NCI-H510A treated with DMSO at 0.1 percent for 48 hours (cell line): Measurements from ENCODE around the gene PTPRD.
A peak's percentile ranks its signal among the peaks of the same experiment; 100 is the strongest.

Source experiments
- DNase-seq: peaks from one replicate; lab custom pipeline; 2025; lab: John Stamatoyannopoulos, UW

PTPRD gene

GRCh38 chr9:8863069-8863468, 1749.7 kb downstream of the PTPRD start:
- no peak for DNase-seq

GRCh38 chr9:8860925-8861324, 1751.9 kb downstream of the PTPRD start:
- no peak for DNase-seq

- DNase-seq: no peak
These were observed 1752.7 kb downstream of the PTPRD start for GRCh38 chr9:8860086-8860485.

- peak; percentile 5 for DNase-seq
These were observed 1753.4 kb downstream of the PTPRD start for GRCh38 chr9:8859416-8859815.

DNA sequence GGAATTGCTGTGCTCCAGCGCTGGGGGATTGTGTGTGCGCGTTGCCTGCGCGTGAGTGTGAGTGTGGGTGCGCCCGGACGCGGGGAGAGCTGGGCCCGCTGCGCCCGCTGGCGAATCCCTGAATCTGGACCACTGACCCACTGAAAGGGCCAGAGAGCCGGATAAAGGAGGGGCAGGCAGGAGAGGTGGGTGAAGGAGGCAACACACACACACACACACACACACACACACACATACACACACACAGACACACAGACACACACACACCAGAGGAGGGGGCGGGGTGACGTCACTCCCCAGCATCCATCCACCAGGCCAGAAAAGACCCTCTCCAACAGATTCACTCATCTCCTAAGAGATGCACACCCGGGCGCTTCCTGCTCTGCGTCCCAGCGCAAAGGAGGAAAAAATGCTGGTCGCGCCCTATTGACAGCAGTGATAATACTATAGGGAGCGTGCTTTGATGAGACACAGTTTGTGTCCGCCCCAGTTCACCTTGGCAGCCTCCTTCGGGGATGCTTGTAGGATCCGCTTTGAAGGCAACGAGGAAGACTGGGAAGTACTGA, 1754.1 kb downstream of the PTPRD start:
- peak; percentile 13 for DNase-seq

- peak; percentile 31 for DNase-seq
These were observed 1754.7 kb downstream of the PTPRD start for GRCh38 chr9:8857926-8858595.

GRCh38 chr9:8857068-8857925, 1755.5 kb downstream of the PTPRD start:
- DNase-seq: peak; percentile 15

DNA sequence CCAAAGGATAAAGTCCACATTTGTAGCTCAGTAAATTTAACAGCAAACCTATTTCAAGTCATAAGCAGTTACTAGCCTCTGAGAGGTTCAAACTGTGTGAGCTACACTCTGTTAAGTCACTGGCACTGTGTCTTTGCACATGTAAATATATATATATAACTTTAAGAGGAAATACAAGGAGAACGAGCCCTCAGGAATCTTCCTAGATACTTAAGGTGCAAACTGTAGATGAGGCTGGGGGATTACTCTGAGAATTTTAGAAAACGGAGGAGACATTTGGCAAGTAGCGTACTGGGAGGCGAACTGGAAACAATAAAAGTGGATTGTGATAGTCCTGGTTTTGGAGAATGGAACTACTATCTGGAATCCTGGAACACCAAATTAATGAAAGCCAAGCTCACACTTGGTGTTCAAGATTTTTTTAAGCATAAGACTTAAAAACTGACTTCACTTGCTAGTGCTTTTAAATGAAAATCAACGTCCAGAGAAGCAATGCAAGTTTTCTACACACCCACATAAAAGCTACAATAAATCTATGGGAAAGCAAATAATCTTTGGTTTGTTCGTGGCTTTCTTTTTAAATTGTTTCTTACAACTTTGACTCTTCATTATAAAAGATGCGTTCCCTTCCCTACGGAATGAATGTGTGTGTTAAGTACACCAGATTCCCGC, 1756.3 kb downstream of the PTPRD start:
- DNase-seq: no peak

GRCh38 chr9:8855046-8855445, 1757.8 kb downstream of the PTPRD start:
- DNase-seq: peak; percentile 2

DNA sequence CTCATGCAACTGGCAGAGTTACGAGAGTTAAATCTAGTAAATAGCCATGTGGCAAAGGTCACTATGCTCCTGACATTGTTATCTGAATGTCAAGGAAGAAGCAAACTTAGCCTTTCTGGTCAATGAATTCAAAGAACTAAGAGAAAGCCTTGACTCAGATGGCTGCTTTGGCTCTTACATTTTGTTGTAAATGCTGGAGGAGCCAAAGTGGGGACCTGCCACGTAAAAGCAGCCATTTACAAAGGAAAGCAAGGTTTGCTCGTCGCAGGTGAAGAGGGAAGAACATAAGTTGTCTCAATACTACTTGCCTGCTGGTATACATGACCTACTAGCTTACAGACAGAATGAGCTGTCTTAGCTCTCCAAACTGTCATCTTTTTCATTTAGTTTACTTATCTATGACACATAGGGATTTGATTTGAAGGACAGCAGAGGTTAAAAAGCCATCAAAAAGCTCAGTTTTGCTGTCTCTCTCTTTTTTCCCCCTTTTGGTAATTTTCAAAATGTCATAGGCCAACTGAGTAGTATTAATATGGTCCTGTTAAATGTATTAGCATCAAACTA, 1760.4 kb downstream of the PTPRD start:
- DNase-seq: no peak

GRCh38 chr9:8850914-8851313, 1761.9 kb downstream of the PTPRD start:
- peak; percentile 3 for DNase-seq

DNA sequence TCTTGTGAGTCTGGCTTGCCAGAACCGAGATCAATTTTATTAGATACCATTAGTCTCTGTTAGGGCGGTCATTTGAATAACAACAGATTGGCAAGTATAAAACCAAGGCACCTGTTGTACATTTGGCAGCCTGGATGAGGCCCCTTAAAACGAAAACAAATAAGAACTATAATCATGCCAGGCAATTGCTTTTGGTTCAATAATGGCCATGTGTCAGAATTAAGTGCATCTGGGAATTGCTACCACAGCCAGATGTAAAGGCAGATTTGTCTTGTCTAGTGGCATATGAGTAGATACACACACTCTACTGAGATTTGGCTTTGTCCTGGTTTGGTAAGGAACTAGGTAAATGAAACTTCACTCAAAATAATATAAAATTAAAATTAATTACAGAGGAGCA, 1767.0 kb downstream of the PTPRD start:
- no peak for DNase-seq

DNA sequence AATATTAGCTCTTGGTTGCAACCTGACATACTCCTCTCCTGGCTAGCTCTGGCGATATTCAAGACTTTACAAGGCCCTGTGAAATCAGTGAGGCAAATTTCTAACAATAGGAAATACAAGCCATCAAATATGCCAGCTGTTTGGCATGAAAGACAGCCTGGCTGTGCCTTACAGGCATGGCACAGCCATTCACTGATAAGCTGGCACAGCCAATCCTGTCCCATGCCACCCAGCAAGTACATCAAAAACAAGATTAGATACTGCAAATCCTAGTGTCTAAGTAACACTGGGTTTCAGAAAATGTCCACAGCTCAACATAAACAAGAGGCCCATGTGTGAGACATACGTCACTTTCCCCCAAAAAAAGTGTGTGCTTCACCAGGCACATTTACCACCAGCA, 1767.4 kb downstream of the PTPRD start:
- DNase-seq: no peak

DNA sequence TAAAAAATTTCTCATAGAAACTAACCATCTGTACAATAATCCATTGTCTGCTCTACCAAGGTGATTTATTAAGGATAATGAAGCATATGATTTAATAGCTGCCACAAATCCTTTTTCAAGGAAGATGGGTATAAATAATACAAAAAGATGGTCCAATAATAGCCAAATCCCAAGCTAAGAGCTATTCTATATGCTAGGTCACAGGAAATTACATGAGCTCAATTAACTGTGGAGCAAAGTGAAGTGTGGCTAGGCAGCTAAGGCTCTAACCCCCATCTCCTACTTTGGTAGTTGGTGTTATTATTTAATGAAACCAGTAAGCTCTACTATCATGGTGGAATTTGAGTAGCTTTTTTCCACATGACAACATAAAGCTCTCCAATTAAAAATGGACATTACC, 1768.3 kb downstream of the PTPRD start:
- DNase-seq: no peak

DNA sequence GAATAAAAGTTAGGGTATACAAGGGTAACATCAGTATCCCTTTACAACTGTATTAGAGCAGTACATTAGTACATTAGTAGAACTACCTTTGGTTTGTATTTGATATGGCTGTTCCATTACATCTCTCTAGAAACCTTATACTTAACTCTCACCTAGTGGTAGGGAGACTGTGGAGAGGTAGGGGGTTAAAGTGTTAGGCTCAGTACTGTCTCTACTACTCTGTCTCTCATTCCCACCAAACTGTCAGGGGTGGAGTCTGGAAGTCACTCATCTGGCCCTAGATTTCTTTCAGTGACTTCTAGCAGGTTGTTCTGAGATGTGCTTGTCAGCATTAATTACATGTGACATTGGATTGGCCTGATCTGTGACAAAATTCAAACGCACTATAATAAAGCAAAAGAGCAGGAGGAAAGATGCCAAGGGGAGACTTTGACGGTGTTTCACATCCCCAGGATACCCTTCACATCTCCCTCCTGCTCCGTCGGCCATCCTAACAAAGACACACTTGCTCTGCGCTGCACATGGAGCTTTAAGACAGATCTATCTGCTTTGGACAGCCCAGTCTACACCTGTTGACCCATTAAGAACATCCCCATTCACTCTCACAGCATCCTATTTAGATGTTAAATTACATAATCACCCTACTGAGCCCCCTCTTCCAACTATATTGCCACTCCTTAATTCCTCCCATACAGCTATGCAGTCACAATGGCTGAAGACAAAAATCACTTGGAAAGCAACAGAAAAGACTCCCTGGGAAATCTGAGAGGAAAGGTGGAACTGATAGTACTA, 1770.2 kb downstream of the PTPRD start:
- no peak for DNase-seq

GRCh38 chr9:8838136-8838535, 1774.7 kb downstream of the PTPRD start:
- DNase-seq: no peak

- DNase-seq: no peak
These were observed 1777.5 kb downstream of the PTPRD start for GRCh38 chr9:8835291-8835690.

DNA sequence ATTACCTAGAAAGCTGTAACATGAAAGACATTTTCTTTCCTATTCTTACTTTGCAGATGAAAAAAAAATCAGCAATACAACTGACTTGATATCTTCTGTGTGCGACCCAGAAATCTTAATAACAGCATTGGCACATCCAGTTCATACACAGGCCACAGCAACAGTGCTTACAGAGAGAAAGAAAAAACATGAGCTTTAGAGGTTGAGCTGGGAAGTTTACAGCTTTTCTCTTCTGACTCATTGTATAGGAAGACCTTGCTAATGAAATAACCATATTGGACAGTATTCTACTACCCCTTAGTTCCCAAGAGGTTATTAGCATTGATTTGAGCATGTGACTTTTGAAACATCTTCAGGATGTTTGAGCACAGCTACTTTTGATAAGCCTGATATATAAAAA, 1779.8 kb downstream of the PTPRD start:
- DNase-seq: no peak

DNA sequence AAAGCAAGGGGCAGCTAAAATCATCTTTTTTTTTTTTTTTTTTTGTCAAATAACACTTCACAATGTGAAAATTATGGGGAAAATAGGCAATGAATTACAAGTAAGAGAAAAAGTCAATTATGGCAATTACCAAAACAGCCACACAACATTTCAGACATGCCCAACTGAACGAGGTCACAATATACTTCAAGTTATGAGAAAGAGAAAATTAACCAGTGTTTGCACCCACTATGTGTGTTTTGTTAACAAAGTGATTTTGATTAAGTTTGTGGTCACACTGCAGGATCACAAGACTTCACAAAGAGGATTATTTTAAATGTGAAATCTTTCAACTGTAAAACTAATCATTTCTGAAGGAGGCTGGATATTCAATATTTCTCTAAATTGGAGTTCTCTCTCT, 1780.4 kb downstream of the PTPRD start:
- no peak for DNase-seq

DNA sequence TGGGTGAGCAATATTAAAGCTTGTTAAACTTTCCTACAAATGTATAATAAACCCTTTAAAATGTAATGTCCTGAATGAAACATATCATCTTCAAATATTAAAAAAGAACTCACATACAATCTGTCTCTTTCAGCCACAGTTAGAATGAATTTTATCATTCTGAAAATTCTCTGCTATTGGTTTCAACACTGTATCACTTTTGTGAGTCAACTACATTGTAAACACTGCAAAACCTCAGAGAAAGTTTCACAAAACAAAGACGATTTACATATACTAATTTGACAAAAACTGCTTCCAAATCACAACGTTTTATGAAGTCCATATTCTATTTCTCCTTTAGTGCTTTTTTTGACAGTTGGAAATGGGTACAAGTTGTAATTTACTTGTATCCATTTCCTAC, 1781.2 kb downstream of the PTPRD start:
- no peak for DNase-seq

GRCh38 chr9:8826281-8826680, 1786.5 kb downstream of the PTPRD start:
- no peak for DNase-seq
